GM12878 (cell line): ENCODE results near the gene SYTL5. TPM values are rescaled to one million over a fixed set of nuclear protein-coding genes. Genes with fewer than 3 reads are reported as not detected.

Experiments used
- ATAC-seq: fragments of 200-7000 bp; cut with Tn5 transposase; 3 replicates; pipeline ENCODE4 v1.9.1; 2020; ENCODE audit warnings: mild to moderate bottlenecking, moderate library complexity
- BruUV-seq: library from RNA; stranded (reverse); fragments of 400-500 nt; replicated peaks from 2 replicates; lab custom pipeline; 2021; lab: Mats Ljungman, UMichigan
- CTCF ChIA-PET: fragments of 300-600 bp; sonication (Branson Sonifier 250); formaldehyde crosslinking; extraction: SDS; loops from one replicate; lab custom pipeline; 2021; ENCODE audit warnings: inconsistent platforms; lab: Yijun Ruan, JAX
- POLR2A ChIA-PET: fragments of 350-600 bp; formaldehyde crosslinking; extraction: SDS; loops from one replicate; lab custom pipeline; 2021; ENCODE audit warnings: inconsistent platforms; lab: Charles Lee
- RAD21 ChIA-PET: fragments of 300-600 bp; sonication (Branson Sonifier 250); formaldehyde crosslinking; loops from one replicate; lab custom pipeline; 2023; ENCODE audit warnings: antibody characterized with exemption; ENCODE audit not compliant: unreplicated experiment; lab: Charles Lee
- SMC1A ChIA-PET: fragments of 300-600 bp; sonication (Branson Sonifier 250); formaldehyde crosslinking; loops from one replicate; lab custom pipeline; 2023; ENCODE audit not compliant: unreplicated experiment, uncharacterized antibody; lab: Charles Lee
- DNase-seq: peaks from one replicate; pipeline ENCODE4 v3.0.0-alpha.2; 2011; ENCODE audit warnings: low read depth, low spot score
- FAIRE-seq: peaks from 3 replicates; lab custom pipeline; 2011; peaks lifted over from hg19 to GRCh38; lab: Jason Lieb, UNC
- H2AFZ ChIP-seq: 2 replicates; pipeline ENCODE4 v1.6.0; 2011; ENCODE audit warnings: low read depth, low read length, control low read depth; ENCODE audit not compliant: control insufficient read depth
- H3K27ac ChIP-seq: 2 replicates; pipeline ENCODE4 v1.5.1; 2011; ENCODE audit warnings: control low read depth; ENCODE audit not compliant: control insufficient read depth, insufficient read depth
- H3K27me3 ChIP-seq, 2 experiments: replicated peaks in 1 of 2; 2 replicates each; pipeline versions ENCODE4 v1.6.0 to v1.6.1; 2011; ENCODE audit warnings: low read length in 1 of 2; ENCODE audit not compliant: control insufficient read depth in 2 of 2, insufficient read depth in 2 of 2
- H3K36me3 ChIP-seq, 2 experiments: 2 replicates each; pipeline ENCODE4 v1.5.1; 2011; ENCODE audit warnings: low read length in 1 of 2; ENCODE audit not compliant: control insufficient read depth in 2 of 2, insufficient read depth in 2 of 2
- H3K4me1 ChIP-seq: 2 replicates; pipeline ENCODE4 v1.6.1; 2011; ENCODE audit warnings: mild to moderate bottlenecking, low read length, moderate library complexity, mixed read lengths; ENCODE audit not compliant: control insufficient read depth, insufficient read depth
- H3K4me2 ChIP-seq: 2 replicates; pipeline ENCODE4 v1.6.0; 2011; ENCODE audit warnings: control low read depth; ENCODE audit not compliant: control insufficient read depth, insufficient read depth
- H3K4me3 ChIP-seq: fragments of 200-600 bp; sonication (generic); 2 replicates; pipeline ENCODE4 v1.5.1; 2016
- H3K79me2 ChIP-seq: 2 replicates; pipeline ENCODE4 v1.6.0; 2011; ENCODE audit warnings: low read length; ENCODE audit not compliant: control insufficient read depth, insufficient read depth
- H3K9ac ChIP-seq: 2 replicates; pipeline ENCODE4 v1.8.0; 2011; ENCODE audit warnings: low read length, control low read depth, mixed read lengths; ENCODE audit not compliant: control insufficient read depth, insufficient read depth
- H3K9me3 ChIP-seq: replicated peaks from 3 replicates; pipeline ENCODE4 v1.5.1; 2011; ENCODE audit warnings: mild to moderate bottlenecking, low read length; ENCODE audit not compliant: control insufficient read depth, insufficient read depth
- H4K20me1 ChIP-seq: 2 replicates; pipeline ENCODE4 v1.6.0; 2011; ENCODE audit not compliant: control insufficient read depth, insufficient read depth
- ATF7 ChIP-seq: fragments of 450-650 bp; IDR thresholded peaks from 2 replicates; pipeline ENCODE4 v1.6.1; 2016; ENCODE audit warnings: low read depth, mild to moderate bottlenecking
- BCL11A ChIP-seq: IDR thresholded peaks from 2 replicates; pipeline ENCODE4 v1.6.1; 2011; ENCODE audit warnings: low read depth, low read length
- BHLHE40 ChIP-seq, 2 experiments: fragments of 450-650 bp in 1 of 2; IDR thresholded peaks; 2 replicates each; pipeline ENCODE4 v1.6.1; 2011 to 2017; ENCODE audit warnings: low read depth in 2 of 2, borderline replicate concordance in 1 of 2, improper control_type of control experiment in 1 of 2, low read length in 1 of 2, mild to moderate bottlenecking in 1 of 2
- BMI1 ChIP-seq: fragments of 450-650 bp; IDR thresholded peaks from 2 replicates; pipeline ENCODE4 v1.6.1; 2016; ENCODE audit warnings: mild to moderate bottlenecking, moderate library complexity, borderline replicate concordance
- CHD2 ChIP-seq: IDR thresholded peaks from 2 replicates; pipeline ENCODE4 v1.6.1; 2011; ENCODE audit warnings: low read depth, low read length, improper control_type of control experiment, borderline replicate concordance
- DPF2 ChIP-seq: fragments of 450-650 bp; IDR thresholded peaks from 2 replicates; pipeline ENCODE4 v1.6.1; 2017; ENCODE audit warnings: mild to moderate bottlenecking
- EP300 ChIP-seq, 2 experiments: fragments of 150-350 bp in 1 of 2; IDR thresholded peaks; 2 replicates each; pipeline ENCODE4 v1.6.1; 2011 to 2012; ENCODE audit warnings: low read depth in 2 of 2, low read length in 2 of 2, borderline replicate concordance in 1 of 2, improper control_type of control experiment in 1 of 2, inconsistent platforms in 1 of 2; ENCODE audit not compliant: control insufficient read depth in 1 of 2
- IKZF1 ChIP-seq: fragments of 450-650 bp; conservative IDR thresholded peaks from 2 replicates; pipeline ENCODE4 v1.6.1; 2017; ENCODE audit warnings: antibody characterized with exemption, mild to moderate bottlenecking
- IKZF2 ChIP-seq, 2 experiments: fragments of 450-650 bp; IDR thresholded peaks; 2 replicates each; pipeline ENCODE4 v1.6.1; 2017; ENCODE audit warnings: mild to moderate bottlenecking in 2 of 2, moderate library complexity in 2 of 2
- MTA2 ChIP-seq: fragments of 450-650 bp; IDR thresholded peaks from 2 replicates; pipeline ENCODE4 v1.6.1; 2016; ENCODE audit warnings: low read depth, mild to moderate bottlenecking, moderate library complexity
- NBN ChIP-seq: fragments of 450-650 bp; IDR thresholded peaks from 2 replicates; pipeline ENCODE4 v1.6.1; 2016
- NFIC ChIP-seq: IDR thresholded peaks from 2 replicates; pipeline ENCODE4 v1.6.1; 2012; ENCODE audit warnings: low read depth, mild to moderate bottlenecking, inconsistent platforms, low read length, moderate library complexity
- PAX5 ChIP-seq: IDR thresholded peaks from 2 replicates; pipeline ENCODE4 v1.6.1; 2011; ENCODE audit warnings: low read depth, low read length, borderline replicate concordance
- POLR2A ChIP-seq: IDR thresholded peaks from 2 replicates; pipeline ENCODE4 v1.6.1; 2011; ENCODE audit warnings: low read depth, mild to moderate bottlenecking, low read length
- RUNX3 ChIP-seq: IDR thresholded peaks from 2 replicates; pipeline ENCODE4 v1.6.1; 2012; ENCODE audit warnings: low read length, inconsistent platforms
- SIX5 ChIP-seq: IDR thresholded peaks from 2 replicates; pipeline ENCODE4 v1.6.1; 2011; ENCODE audit warnings: mild to moderate bottlenecking, low read depth, low read length, moderate library complexity; ENCODE audit not compliant: severe bottlenecking
- SMAD5 ChIP-seq: IDR thresholded peaks from 2 replicates; pipeline ENCODE4 v1.6.1; 2016; ENCODE audit warnings: antibody characterized with exemption, low read depth
- SP1 ChIP-seq: IDR thresholded peaks from one replicate; pipeline ENCODE4 v1.6.1; 2011; ENCODE audit warnings: low read depth, low read length
- STAT1 ChIP-seq: fragments of 450-650 bp; conservative IDR thresholded peaks from 2 replicates; pipeline ENCODE4 v1.6.1; 2014; ENCODE audit warnings: antibody characterized with exemption, mild to moderate bottlenecking
- ZNF24 ChIP-seq: fragments of 450-650 bp; IDR thresholded peaks from 2 replicates; pipeline ENCODE4 v1.6.1; 2017; ENCODE audit warnings: antibody characterized with exemption, mild to moderate bottlenecking
- WGBS: methylation state at CpG from one replicate; pipeline ENCODE4 v1.1.6; 2016; ENCODE audit warnings: low lambda C conversion rate; ENCODE audit not compliant: insufficient replicate concordance, insufficient coverage; ENCODE audit errors: missing lambda C conversion rate; 5-methylcytosine and 5-hydroxymethylcytosine counted together
- in situ Hi-C: fragments of 300-500 bp; cut with MboI; formaldehyde crosslinking; loops from 9 replicates; pipeline ENCODE4 v1.14.3; 2018; ENCODE audit warnings: mixed read lengths
- intact Hi-C: fragments of 100-400 bp; cut with micrococcal nuclease; formaldehyde crosslinking; loops from one replicate; pipeline ENCODE4 v1.14.2; 2022; ENCODE audit not compliant: unreplicated experiment
- polyA plus RNA-seq, 11 experiments: library from polyadenylated mRNA; depleted of rRNA in 4 of 11; unstranded in 6 of 11; stranded (reverse) in 5 of 11; fragments of >200 nt; fragmentation: Nextera tagmentation in 4 of 11; fragmentation: Illumina TruSeq in 1 of 11; extraction: Ambion mirVana in 4 of 11; extraction: Trizol in 1 of 11; gene quantifications; 1 replicate in 1 of 11; 2 replicates in 10 of 11; pipeline versions ENCODE4 v1.2.1 to v1.2.3, GENCODE V29; 2011 to 2016; ENCODE audit warnings: inconsistent platforms in 2 of 11, missing spikeins in 2 of 11, low read depth in 1 of 11
- total RNA-seq, 4 experiments: library from RNA; depleted of rRNA in 3 of 4; stranded (reverse); fragments of >200 nt in 3 of 4; fragmentation: Illumina TruSeq in 1 of 4; extraction: Trizol in 1 of 4; gene quantifications; 2 replicates each; pipeline versions ENCODE4 v1.2.1 to v1.2.3, GENCODE V29; 2013 to 2021
- TF ChIP-seq, protein P1 (sequence below): fragments of 450-650 bp; IDR thresholded peaks from 2 replicates; pipeline ENCODE4 v1.6.1; 2017; ENCODE audit warnings: mild to moderate bottlenecking, low read depth, inconsistent platforms; ENCODE audit not compliant: poor library complexity, severe bottlenecking

Gene SYTL5
- total and polyA plus RNA-seq, 10 of the 15 experiments (the other 5 are each of a cell fraction or from before 2014, with no cell fraction given), result 0.01 to 0.20 (median 0.04) TPM; not detected in 3

DNA sequence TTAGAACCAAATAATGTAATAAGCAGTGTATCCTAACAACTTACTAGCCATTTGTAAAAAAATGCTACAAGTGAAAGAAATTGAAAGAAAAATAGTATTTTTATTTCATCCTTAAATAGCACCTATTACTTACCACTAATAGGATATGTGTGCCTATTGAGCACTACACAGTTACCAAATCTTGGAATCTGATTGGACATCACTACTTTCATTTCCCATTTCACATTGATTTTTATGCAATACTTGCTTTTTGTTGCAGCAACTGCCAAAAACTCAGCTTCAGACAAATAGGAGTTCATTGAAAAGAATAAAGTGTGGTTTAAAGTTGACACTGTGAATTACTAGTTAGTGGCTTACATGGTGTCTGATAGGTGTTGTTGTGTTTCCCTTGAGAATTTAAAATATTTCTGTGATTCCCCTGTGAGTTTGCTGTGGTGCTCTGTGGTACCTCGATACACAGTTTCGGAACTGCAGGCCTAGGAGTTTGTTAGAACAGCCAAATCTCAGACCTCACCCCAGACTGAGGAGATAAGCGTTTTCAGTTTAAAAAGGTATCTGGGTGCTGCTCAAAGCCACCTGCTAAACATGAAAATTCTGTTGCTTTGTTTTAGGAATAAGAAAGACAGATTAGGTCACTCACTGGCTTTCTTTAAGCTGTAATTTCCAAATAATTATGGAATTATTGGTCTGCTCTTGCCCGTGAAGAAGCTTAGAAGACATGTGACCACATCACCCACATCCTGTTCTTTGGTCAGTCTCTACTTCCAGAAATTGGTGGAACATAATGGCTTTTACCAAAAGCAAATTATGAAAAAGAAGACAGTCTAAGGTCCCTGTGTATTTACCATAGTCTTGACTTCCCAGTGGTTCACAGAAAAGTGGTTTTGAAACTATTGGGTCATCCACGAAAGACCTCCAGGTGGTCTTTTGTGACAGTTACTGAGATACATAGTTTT lies 97.8 kb downstream of the SYTL5 start:
- WGBS, result 0% methylated on average over 5 of the region's 5 CpGs
- no peaks in the 10 kb centered on the region for H4K20me1 ChIP-seq
- ATAC-seq, result peak; percentile 89
- peak; percentile 76 for DNase-seq
- ChIA-PET RAD21 (interaction anchor here (0.7 kb wide), 1 partner anchor 62 kb away, joined by 4 read pairs; no protein-coding TSS in a partner anchor), SMC1A (interaction anchor here (0.6 to 1.4 kb wide), 6 partner anchors 10 to 145 kb away, joined by 3 to 4 read pairs (median 3); no protein-coding TSS in a partner anchor), POLR2A (no interaction called here), CTCF (interaction anchor here (1.4 kb wide), 1 partner anchor 8 kb away, joined by 4 read pairs; no protein-coding TSS in a partner anchor)
- H3K9me3 ChIP-seq, result no peaks in the 10 kb centered on the region; the same call in 2 of the 3 replicates
- H3K79me2 ChIP-seq, result no peaks in the 10 kb centered on the region
- H3K4me1 ChIP-seq, result no peaks in the 10 kb centered on the region
- in situ Hi-C loops (no loop called here), intact Hi-C loops (loop anchor here (2.0 to 10.0 kb wide), 4 partner anchors 47 to 177 kb away; no protein-coding TSS in a partner anchor)
- H3K36me3 ChIP-seq, result no peaks in the 10 kb centered on the region
- H3K27ac ChIP-seq, result peak overlapping the region; percentile 51; the same call in 1 of the 2 replicates
- no peak overlapping the region for H3K4me3 ChIP-seq
- no TSS peak for BruUV-seq
- H3K9ac ChIP-seq, result no peak overlapping the region; the same call in 1 of the 2 replicates
- FAIRE-seq, result peak; percentile 87
- peak overlapping the region; percentile 38; the same call in 1 of the 2 replicates for H3K4me2 ChIP-seq
- no peak overlapping the region; the same call in 1 of the 2 replicates for H2AFZ ChIP-seq
- H3K27me3 ChIP-seq, result no peaks in the 10 kb centered on the region
- TF ChIP-seq, protein P1, sequence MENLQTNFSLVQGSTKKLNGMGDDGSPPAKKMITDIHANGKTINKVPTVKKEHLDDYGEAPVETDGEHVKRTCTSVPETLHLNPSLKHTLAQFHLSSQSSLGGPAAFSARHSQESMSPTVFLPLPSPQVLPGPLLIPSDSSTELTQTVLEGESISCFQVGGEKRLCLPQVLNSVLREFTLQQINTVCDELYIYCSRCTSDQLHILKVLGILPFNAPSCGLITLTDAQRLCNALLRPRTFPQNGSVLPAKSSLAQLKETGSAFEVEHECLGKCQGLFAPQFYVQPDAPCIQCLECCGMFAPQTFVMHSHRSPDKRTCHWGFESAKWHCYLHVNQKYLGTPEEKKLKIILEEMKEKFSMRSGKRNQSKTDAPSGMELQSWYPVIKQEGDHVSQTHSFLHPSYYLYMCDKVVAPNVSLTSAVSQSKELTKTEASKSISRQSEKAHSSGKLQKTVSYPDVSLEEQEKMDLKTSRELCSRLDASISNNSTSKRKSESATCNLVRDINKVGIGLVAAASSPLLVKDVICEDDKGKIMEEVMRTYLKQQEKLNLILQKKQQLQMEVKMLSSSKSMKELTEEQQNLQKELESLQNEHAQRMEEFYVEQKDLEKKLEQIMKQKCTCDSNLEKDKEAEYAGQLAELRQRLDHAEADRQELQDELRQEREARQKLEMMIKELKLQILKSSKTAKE, result peak; percentile 47
- TF ChIP-seq PAX5 (no peak), BMI1 (peak; percentile 31; the same call in 1 of the 2 replicates), IKZF1 (peak; percentile 61; the same call in 1 of the 2 replicates), MTA2 (peak; percentile 80), EP300 (IDR thresholded peaks at IDR 0.05; ENCODE audit: borderline replicate concordance in 1 of 2, control insufficient read depth in 1 of 2, low read depth in 2 of 2, low read length in 2 of 2) (peak in 1 of 2 experiments; percentile 58; a peak in 2 of 4 replicates), ZNF24 (peak; percentile 33; the same call in 1 of the 2 replicates), CHD2 (peak; percentile 39; the same call in 1 of the 2 replicates), STAT1 (no peak), SP1 (no peak), SIX5 (no peak), SMAD5 (no peak), POLR2A (no peak), NFIC (peak; percentile 48; the same call in 1 of the 2 replicates), RUNX3 (peak; percentile 78), NBN (peak; percentile 51; the same call in 1 of the 2 replicates), DPF2 (peak; percentile 26; the same call in 1 of the 2 replicates), IKZF2 (IDR thresholded peaks at IDR 0.05) (peak; percentile 46 to 54), BHLHE40 (IDR thresholded peaks at IDR 0.05; ENCODE audit: borderline replicate concordance in 1 of 2, low read depth in 2 of 2, low read length in 1 of 2) (0 out of 4 replicates have a peak, but pooled peaks of 1 of the 2 experiments have one; percentile 4), BCL11A (peak; percentile 45; the same call in 1 of the 2 replicates), ATF7 (peak; percentile 38)
